ENCODE measurements around the gene AFF3. TPM values are rescaled to one million over a fixed set of nuclear protein-coding genes. Genes with fewer than 3 reads are reported as not detected.

AFF3 gene
- total and polyA plus RNA-seq, 2 experiments from 2014 or later = 7.3 to 7.8 TPM

DNA sequence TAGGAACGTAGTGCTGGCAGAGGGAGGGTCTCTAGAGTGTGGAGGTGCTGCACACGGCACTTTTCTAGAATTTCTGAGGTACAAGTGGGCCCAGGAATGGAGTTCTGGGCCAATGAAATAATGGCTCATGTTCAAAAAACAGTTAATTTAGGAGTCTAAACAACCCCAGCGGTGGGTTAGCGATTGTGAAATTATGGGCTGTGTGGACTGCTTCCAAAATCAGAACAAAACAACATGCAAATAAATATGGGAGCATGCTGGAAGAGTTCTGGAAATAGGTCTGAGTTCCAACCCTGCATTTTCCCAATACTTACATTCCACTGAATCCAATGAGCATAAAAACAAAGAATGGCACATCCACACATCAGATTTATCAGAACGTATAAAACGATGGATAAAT is 317.6 kb downstream of the AFF3 start:
- H3K4me3 ChIP-seq = no peak overlapping the region
- no peaks in the 10 kb centered on the region for H3K79me2 ChIP-seq
- TF ChIP-seq, protein P1, sequence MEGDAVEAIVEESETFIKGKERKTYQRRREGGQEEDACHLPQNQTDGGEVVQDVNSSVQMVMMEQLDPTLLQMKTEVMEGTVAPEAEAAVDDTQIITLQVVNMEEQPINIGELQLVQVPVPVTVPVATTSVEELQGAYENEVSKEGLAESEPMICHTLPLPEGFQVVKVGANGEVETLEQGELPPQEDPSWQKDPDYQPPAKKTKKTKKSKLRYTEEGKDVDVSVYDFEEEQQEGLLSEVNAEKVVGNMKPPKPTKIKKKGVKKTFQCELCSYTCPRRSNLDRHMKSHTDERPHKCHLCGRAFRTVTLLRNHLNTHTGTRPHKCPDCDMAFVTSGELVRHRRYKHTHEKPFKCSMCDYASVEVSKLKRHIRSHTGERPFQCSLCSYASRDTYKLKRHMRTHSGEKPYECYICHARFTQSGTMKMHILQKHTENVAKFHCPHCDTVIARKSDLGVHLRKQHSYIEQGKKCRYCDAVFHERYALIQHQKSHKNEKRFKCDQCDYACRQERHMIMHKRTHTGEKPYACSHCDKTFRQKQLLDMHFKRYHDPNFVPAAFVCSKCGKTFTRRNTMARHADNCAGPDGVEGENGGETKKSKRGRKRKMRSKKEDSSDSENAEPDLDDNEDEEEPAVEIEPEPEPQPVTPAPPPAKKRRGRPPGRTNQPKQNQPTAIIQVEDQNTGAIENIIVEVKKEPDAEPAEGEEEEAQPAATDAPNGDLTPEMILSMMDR (IDR thresholded peaks at IDR 0.05; ENCODE audit: poor library complexity) = no peak
- no peak for TF ChIP-seq EZH2 (IDR thresholded peaks at IDR 0.05; ENCODE audit: borderline replicate concordance)
- TF ChIP-seq EZH2phosphoT487 (IDR thresholded peaks at IDR 0.05; ENCODE audit: low read depth, severe bottlenecking, unreplicated experiment) = no peak
- no peaks in the 10 kb centered on the region for H3K27me3 ChIP-seq
- H4K20me1 ChIP-seq (ENCODE audit: insufficient read depth, poor library complexity, severe bottlenecking) = no peaks in the 10 kb centered on the region
- H3K4me1 ChIP-seq (ENCODE audit: insufficient read depth) = no peaks in the 10 kb centered on the region
- DNase-seq (ENCODE audit: low spot score) = no peak
- H3K36me3 ChIP-seq (replicated peaks; ENCODE audit: insufficient read depth, low read depth) = no peaks in the 10 kb centered on the region
- H2AFZ ChIP-seq = no peak overlapping the region
- WGBS (ENCODE audit: low lambda C conversion rate, missing lambda C conversion rate) = 86% methylated on average over 6 of the region's 6 CpGs
- H3K4me2 ChIP-seq = no peak overlapping the region
- H3K27ac ChIP-seq = no peak overlapping the region
- H3K9me2 ChIP-seq (replicated peaks; ENCODE audit: insufficient read depth) = no peaks in the 10 kb centered on the region
- H3K9me3 ChIP-seq (ENCODE audit: low read depth) = no peaks in the 10 kb centered on the region

DNA sequence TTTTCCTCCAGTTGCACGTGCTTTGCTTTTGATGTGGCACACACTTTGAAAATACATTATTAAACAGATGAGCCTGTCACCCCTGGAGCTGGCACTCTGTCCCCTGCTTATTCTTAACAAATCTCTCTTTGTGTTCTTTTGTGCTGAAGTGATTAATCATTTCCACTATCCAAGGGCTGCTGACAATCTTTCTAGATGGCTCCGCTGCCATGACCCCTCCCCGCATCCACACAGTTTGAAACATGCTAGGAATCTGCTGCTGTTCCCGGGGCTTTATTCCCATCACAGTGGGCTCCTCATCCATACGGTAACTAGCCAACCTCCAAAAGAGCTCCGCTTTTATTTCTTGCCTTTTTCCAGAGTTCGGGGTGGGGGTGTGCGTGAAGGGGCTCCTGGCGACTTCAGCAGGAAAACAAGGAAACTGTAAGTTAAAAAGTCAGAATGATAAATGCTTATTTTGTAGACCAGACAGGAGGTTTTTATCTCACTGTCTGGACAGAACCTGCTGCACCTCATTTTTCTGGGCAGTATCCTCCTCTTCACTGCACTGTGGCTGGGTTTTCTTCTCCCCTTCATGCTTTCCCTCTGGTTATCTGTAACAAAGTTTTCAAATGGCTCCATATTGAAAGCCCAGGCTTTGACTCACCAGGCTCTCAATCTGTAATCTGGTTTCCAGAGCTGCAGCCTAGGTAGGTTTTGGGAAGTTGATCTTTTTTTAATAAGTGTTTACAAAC is 319.7 kb downstream of the AFF3 start:
- Histone ChIP-seq H3K9me2 (replicated peaks; ENCODE audit: insufficient read depth) (no peaks in the 10 kb centered on the region), H3K36me3 (replicated peaks; ENCODE audit: insufficient read depth, low read depth) (no peaks in the 10 kb centered on the region), H3K9me3 (ENCODE audit: low read depth) (no peaks in the 10 kb centered on the region), H3K79me2 (no peaks in the 10 kb centered on the region), H3K4me3 (no peak overlapping the region), H3K4me1 (ENCODE audit: insufficient read depth) (no peaks in the 10 kb centered on the region), H3K27ac (no peak overlapping the region), H3K27me3 (no peaks in the 10 kb centered on the region), H4K20me1 (ENCODE audit: insufficient read depth, poor library complexity, severe bottlenecking) (no peaks in the 10 kb centered on the region), H3K4me2 (peak overlapping the region; percentile 48), H2AFZ (no peak overlapping the region)
- 44% methylated on average over 9 of the region's 9 CpGs for WGBS (ENCODE audit: low lambda C conversion rate, missing lambda C conversion rate)
- TF ChIP-seq EZH2phosphoT487 (IDR thresholded peaks at IDR 0.05; ENCODE audit: low read depth, severe bottlenecking, unreplicated experiment) (no peak), EZH2 (IDR thresholded peaks at IDR 0.05; ENCODE audit: borderline replicate concordance) (no peak)
- TF ChIP-seq, protein P1 (IDR thresholded peaks at IDR 0.05; ENCODE audit: poor library complexity) = no peak
- no peak for DNase-seq (ENCODE audit: low spot score)

DNA sequence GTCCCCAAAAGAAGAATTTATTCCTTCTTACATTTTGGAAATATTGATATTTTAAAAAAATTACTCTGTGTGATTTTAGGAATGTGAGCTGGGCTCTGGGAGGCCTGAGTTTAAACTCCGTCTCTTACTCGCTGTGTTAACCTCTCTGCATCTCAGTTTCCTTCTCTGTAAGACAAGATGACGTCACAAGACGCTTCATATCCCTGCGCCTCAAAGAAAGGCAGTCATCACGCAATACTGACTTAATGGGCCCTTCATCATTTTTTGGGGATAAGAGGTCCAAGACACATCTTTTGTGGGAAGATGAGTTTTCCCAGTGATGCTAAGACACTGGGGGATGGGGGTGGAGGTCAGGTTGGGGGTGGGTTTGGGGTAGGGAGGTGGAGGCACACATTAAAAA is 320.4 kb downstream of the AFF3 start:
- 97% methylated on average over 6 of the region's 6 CpGs for WGBS (ENCODE audit: low lambda C conversion rate, missing lambda C conversion rate)
- Histone ChIP-seq H3K9me3 (ENCODE audit: low read depth) (no peaks in the 10 kb centered on the region), H3K79me2 (no peaks in the 10 kb centered on the region), H3K27me3 (no peaks in the 10 kb centered on the region), H3K27ac (no peak overlapping the region), H3K4me1 (ENCODE audit: insufficient read depth) (no peaks in the 10 kb centered on the region), H4K20me1 (ENCODE audit: insufficient read depth, poor library complexity, severe bottlenecking) (no peaks in the 10 kb centered on the region), H3K4me2 (no peak overlapping the region), H3K9me2 (replicated peaks; ENCODE audit: insufficient read depth) (no peaks in the 10 kb centered on the region), H3K36me3 (replicated peaks; ENCODE audit: insufficient read depth, low read depth) (no peaks in the 10 kb centered on the region), H2AFZ (no peak overlapping the region), H3K4me3 (no peak overlapping the region)
- TF ChIP-seq EZH2 (IDR thresholded peaks at IDR 0.05; ENCODE audit: borderline replicate concordance) (no peak), EZH2phosphoT487 (IDR thresholded peaks at IDR 0.05; ENCODE audit: low read depth, severe bottlenecking, unreplicated experiment) (no peak)
- TF ChIP-seq, protein P1 (IDR thresholded peaks at IDR 0.05; ENCODE audit: poor library complexity) = no peak
- no peak for DNase-seq (ENCODE audit: low spot score)

Data from hepatocyte (in vitro differentiated cells).